Activated T-cell treated with anti-CD3 and anti-CD28 coated beads for 1 hour (primary cell): ENCODE data around the gene SAMD4B.
"Not testable (repeated sequence)": the region's sequence is repeated elsewhere in the genome, so short reads cannot be mapped to it uniquely, and the experiment has no call there.

Experiments
- DNase-seq: peaks from one replicate; pipeline ENCODE4 v3.0.0-alpha.2; 2020; ENCODE audit warnings: low read depth

Gene SAMD4B

DNA sequence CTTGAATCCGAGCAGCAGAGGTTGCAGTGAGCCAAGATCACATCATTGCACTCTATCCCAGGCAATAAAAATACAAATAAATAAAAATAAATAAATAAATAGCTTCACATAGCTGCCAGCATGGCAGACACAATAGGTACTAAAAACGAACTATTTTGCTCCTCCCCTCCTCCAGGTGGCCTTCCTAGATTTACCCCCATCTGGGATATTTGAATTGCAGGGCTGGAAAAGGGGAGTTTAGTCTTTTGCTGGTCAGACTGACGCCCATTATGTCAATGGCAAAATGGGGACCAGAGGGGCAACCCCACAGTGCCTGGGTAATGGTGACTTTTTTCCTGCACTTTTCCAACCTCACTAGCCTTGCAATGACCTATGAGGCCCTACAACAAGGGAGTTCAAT is 5.7 kb upstream of the SAMD4B start:
- no peak for DNase-seq

DNA sequence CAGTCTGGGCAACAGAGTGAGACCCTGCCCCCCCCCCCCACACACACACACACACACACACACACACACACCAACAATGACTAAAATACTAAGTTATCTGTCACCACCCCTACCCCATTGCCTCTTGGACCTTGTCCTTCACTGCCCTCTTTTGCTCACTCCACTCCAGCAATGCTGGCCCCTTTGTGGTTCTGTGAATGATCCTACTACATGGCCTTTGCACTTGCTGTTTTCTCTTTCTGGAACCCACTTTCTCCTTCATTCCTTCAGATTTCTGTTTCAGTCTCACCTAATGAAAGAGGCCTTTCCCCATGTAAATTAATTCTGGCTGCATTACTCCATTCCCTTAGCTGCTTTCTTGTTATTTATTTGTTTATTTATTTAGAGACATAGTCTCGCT is 2.5 kb upstream of the SAMD4B start:
- DNase-seq = no peak

DNA sequence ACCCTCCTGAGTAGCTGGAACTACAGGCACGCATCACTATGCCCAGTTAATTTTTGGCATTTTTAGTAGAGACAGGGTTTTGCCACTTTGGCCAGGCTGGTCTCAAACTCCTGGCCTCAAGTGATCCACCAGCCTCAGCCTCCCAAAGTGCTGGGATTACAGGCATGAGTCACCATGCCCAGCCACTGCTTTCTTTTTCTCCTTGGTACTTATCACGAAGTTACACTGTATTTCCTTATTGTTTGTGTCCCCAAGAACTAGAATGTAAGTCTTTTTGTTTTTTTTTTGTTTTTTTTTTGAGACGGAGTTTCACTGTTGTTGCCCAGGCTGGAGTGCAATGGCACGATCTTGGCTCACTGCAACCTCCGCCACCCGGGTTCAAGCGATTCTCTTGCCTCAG is 2.1 kb upstream of the SAMD4B start:
- DNase-seq = not testable (repeated sequence)

DNA sequence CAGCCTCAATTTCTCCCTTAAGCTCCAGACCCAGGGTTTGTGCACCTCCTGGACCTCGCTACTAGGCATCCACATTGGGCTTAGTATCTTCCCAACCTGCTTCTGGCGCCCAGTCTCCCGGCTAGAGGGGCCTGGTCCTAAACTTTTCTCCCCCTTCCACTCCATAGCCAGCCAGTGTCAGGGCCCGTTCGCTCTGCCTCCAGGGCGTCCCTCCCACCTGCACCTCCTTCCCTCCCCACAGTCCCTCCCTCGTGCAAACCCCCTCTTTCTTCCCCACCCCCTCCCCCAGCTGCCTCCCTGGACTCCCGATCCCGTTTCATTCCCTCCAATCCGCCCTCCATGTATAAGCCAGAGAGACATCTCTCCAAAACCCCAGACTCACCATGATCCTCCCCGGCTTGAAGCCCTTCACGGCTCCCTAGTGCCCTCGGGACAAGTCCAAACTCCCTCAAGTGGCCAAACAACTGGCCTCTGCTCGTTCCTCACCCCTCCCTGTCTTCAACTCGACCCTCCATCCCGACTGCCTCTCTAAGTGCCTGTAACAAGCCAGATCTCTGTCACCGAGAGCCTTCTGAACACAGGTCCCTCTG is 997 bp upstream of the SAMD4B start:
- DNase-seq = peak; percentile 7

DNA sequence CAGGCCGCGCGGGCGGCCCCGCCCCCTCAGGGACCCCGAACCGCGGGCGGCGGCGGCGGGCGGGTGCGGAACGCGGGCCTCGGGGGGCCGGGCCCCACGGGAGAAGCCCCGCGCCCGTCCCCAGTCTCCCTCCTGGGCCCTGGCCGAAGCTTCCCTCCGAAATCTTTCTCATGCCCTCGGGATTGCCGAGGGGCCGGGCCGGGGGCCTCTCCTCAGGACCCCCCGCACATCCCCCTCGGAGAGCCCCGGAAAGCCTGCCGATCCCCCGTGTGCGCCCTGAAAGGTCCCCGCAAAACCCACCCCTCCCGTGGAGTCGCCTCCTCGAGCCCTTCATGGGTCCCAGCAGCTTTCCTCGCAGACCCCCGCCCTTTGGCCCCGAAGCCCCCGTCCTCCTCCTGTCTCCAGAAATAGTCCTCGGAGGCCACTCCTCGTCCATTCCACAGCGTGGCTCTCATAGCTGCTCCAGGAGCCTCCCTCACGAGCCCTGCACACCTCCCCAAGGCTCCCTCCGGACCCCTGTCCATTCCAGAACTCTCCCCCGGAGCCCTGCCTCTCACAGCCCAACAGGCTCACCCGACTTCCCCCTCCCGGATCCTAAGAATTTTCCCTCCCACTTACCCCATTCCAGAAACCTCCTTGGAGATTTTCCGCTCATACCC is 555 bp downstream of the SAMD4B start:
- DNase-seq = no peak

DNA sequence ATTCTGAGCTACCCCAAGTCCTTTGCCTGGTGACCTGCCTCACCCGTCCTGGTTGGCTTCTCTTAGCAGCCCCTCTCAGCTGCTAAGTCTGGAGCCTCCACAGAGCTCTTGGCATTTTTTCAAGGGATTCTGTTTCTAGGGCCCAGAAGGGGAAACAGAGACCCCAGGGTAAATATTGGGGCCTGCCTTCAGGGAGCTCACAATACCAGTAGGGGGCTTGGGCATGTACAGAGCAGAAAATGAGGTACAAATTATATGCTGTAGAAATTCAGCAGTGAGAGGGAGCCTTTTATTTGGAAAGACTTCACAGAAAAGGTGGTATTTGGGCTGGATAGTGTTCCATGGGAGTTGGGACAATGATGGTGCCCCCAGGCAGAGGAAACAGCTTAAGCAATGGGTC is 3.7 kb downstream of the SAMD4B start:
- no peak for DNase-seq

DNA sequence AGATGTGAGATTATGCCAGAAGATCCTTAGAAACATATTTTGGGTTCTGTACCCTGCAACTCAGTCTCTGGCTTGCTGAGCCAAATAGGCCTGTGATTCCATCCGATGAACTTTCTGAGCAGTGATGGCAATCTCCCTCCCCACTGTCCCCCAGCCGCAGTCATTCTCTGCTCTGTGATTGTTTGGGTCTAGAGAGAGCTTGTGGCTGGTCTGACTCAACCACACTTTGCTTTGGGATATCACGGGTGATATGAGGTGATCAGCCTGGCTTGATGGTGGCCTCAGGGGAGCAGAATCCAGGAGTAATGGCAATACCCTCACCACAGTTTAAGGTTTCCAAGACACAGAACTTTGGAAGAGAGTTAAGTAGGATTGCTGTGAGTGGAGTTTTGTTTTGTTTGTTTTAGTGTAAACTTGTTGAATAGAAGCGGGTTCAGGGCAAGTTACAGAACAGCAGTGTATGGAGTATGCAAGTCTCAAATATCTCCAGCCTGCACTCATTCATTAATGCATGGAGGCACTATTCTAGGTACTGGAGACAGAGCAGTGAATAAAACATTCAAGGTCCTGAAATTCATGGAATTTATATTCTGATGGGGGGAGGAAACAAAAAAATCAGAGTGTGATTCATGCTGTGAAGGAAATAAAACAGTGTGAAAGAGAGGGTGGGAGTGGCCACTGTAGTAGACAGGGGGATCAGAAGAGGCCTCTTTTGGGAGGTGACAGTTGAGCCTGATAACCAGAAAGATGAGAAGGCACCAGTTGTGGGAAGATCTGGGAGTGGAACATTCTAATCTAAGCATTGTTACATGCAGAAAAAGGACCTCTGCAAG is 5.3 kb downstream of the SAMD4B start:
- no peak for DNase-seq

DNA sequence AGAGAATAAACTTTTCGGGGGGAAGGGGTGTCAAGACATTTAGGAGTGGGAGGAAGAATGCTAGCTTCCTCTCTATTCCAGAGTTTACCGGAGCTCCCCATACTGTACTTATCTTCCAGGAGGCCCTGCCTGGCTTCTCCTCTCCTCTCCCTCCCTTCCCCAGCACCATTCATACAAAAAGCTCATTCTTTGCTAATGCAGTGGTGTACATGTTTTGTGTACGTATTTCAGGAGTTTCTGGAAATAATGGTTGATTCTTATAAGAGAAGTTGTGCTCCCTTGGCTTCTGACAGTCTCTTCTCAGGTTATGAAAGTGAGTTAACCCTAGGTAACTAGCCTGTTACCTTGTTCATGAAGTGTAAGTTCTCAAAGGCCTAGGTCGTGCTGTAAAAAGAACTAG is 7.1 kb downstream of the SAMD4B start:
- no peak for DNase-seq

DNA sequence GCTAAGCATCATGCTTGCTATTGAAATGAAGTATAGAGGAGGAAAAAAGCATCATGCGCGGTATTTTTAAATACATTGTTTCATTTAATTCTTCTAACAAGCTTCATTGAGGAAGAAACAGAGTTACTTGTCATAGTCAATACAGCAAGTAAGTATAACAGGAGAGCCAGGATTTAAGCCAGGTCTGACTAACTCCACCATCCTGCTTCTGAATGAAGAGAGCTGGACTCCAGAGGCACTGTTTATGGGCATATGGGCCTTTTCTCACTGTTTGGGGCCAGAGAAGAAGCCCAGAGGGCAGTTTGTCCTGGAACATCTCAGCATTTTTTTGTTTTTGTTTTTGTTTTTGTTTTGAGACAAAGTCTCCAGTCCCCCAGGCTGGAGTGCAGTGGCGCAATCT is 7.9 kb downstream of the SAMD4B start:
- DNase-seq = no peak

DNA sequence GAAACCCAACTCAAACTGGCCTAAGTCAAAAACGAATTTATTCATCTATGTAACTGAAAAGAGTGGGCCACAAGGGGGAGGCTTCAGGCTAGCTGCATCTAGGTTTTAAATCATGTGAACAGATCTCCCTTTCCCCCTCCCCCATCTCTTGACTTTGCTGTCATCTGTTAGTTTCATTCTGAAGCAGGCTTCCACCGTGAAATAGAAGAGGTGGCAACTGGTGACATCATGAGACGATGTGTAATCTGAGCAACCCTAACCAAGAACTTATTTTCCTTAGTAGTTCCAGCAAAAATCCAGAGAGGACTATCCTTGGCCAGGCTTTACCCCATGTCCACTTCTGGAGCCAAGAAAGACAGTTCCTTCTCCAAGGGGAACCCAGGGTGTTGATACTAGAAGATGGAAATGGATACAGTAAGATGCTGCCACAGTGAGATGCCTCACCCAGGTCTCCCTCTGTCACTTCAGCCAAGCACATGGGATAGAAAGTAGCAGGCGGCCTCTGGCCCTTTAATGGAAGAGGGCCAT is 9.4 kb downstream of the SAMD4B start:
- DNase-seq = no peak

DNA sequence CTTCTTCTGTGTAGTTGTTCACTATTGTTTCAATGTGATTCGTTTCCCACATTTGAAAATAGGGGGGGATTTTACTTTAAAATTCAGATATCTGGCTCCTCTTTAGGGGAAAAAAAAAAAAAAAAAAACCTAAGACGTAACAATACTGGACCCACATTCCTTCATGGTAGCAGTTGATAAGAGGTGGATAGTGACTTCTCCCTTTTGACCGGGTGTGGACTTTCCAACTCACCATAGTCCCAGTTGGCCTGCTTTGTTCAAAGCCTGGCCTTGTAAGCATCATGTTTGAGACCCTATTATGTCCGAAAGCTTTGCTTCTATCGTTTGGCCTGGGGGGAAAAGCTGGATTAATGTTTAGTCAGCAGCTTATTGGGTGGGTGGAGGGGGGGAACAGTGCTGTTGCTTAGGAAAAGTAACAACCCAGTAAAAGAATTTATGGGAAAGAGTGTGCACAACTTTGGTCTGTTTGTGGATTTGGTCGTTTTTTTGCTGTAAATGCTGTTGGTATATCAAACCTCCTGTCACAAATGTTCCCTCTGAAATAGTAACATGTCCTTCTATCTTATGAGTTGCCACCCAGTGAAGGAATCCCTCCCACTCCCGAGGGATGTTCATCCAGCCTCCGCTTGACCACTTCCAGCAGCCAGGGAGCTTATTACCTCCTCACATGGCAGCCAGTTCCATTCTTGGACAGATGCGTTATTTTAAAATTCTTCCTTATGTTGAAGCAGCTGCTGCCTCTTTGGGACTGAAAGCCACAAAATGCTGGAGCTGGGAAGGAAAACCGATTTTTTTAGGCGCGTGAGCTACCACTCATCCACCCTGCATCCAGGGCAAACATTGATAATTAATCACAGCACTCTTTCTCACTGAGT is 10.4 kb downstream of the SAMD4B start:
- DNase-seq = no peak

DNA sequence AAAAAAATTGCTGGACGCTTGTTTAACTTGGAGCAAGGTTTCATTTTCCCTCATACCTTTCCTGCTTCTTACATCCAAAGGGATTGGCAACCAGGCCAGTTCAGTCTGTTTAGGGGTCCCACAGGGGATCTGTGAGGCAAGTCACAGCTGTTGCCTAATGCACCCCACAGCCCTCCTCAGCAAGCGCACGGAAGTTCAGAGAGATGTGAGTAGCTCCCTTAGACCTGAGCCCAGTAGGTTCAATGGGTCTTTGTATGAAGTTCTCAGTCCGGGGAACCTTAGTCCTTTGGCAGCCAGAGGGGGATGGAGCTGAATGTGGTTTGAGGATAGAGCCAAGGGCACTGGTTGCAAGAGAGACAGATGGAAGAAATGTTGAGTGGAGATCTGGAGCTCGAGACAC is 13.0 kb downstream of the SAMD4B start:
- DNase-seq = no peak

DNA sequence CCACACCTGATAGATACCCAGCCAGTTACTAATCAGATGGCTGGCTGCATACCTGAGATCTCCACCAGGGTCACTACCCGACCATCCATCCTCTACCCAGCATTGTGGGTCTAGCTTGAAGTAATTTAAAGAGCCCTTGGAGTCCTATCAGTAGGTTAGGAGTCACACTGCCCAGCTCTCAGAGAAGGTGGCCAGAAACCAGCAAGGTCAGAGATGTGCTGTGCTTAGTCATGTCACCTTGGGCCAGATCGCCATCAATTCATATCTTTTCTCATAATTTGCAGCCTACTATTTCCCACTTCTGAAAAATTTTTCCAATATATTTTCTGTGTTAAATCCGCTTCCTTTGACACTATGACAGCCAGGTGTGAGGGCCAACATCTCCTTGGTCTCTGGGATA is 13.9 kb downstream of the SAMD4B start:
- DNase-seq = no peak

DNA sequence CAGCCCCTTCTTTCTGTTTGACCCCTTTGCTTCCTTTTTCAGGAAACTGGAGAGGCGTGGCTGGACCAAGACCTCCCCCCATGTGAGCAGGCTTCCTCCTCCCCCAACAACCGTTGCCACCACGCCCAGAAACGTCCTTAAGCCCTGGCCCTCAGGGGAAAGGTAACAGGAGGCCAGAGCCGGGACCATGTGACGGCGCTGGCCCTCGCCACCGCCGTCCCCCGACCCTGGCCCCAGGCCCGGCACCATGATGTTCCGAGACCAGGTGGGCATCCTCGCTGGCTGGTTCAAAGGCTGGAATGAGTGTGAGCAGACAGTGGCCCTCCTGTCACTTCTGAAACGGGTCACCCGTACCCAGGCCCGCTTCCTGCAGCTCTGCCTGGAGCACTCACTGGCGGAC is 14.4 kb downstream of the SAMD4B start:
- no peak for DNase-seq

DNA sequence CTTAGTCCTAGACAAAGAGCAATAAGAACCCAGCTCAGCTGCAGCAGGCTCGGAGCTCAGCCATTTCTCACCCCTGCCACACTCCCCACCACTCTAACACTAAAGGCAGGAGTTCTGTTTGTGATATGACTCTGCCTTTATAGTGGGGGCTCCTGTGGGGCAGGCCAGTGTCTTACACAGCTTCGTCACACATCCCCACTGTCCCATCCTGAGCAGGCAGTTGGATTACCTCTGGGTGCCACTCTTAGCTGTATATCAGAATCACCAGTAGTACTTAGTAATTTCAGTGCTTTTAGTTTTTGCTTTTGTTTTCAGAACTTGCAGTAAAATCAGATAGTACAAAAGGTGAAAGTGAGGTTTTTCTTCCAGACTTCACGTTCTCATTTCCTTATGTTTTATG is 16.8 kb downstream of the SAMD4B start:
- no peak for DNase-seq

DNA sequence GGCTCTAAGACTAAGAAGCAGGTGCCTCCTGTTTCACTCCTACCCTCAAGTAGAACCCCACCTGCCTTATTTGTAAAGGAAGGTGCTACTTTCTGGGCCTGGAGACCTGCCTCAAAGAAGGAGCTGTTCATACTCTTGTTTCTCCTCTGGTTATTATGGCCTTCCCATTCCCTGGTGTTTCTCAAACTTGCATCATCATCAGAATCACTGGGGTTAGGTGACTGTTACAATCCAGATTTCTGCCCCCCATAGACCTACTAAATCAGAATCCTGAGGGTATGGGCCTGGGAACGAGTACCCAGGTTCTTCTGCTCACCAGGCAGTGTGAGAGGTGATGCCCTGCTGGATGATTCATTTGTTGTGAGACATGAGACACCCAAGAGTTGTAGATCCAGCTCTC is 18.4 kb downstream of the SAMD4B start:
- no peak for DNase-seq

DNA sequence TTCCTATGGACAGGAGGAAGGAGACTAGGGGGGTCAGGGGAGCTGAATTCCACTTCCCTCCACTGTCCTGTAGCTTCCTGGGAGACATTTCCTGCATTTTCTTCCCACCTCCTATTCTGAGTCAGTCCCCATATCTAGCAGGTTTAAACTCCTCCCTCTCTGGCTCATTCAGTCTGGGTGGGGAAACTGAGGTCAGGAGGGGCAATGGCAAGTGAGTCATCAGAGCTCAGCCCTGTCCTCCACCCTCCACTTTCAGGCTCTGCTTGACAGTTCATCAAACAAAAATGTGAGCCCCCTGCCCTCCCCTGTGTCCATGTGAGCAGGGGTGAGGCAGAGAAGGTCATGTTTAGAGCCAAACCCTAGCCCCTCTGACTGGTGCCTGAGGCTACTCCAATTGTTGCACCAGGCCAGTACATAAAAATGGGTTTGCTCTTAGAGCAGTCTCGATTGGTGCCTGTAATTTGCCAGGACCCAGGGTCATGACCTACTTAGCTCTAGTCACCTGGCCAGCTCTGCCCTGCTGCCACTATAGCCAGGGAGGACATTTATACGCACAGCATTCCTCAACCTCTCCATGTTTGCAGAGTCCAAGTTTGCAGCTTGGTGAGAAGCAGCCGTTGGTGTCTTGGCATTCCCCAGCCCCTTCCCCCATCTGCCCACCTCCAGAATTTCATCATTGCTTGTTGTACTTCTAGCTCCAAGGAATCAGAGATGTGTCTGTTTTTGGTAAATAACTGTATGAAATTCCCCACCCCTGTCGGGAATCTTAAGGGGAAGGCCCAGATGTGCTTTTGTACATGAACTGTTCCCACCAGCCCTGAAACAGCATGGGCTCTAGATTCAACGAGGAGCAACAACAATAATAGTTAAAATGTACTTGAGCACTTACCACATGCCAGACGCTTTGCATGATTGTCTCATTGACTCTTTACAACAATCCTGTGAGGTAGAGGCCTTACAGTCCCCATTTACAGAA is 20.7 kb downstream of the SAMD4B start:
- no peak for DNase-seq

DNA sequence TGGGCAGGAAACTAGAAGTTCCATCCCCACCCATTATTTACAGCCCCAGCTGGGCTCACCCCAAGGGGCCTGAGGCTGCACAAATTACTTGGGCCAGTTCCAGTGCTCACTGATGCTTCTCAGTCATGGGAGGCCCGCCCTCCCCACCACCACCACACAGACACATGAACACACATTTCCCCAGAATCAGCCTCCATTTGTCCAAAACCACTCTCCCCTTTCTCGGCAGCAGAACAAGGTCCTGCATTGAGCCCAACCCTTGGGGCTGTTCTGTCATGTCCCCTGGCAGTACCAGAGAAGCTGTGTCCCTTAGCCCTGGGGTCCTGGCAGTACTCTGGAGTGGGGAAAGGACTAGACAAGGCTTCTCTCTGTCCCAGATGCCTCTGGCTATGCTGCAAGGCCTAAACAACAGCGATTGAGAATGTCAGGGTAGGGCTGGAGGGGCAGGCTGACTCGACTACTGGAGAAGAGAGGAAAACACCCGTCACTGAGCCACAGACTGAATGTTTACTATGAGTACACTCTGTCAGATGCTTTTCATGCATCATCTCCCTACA is 21.8 kb downstream of the SAMD4B start:
- no peak for DNase-seq

DNA sequence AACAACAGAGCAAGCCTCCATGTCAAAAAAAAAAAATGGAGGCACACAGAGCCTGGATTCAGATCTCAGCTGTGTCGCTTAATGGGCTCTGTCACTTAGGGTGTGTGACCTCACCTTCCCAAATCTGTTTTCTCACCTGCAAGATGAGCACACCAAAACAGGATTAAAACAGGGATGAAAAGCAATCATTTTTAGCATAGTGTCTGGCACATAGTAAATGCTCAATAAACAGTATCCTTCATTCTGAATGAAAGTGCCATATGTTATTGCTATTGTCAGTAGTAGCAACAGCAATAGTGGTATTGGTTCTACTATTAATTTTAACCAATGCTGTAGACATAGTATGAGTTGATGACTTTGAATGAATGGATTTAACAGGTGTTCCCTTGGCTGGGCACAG is 23.3 kb downstream of the SAMD4B start:
- no peak for DNase-seq

DNA sequence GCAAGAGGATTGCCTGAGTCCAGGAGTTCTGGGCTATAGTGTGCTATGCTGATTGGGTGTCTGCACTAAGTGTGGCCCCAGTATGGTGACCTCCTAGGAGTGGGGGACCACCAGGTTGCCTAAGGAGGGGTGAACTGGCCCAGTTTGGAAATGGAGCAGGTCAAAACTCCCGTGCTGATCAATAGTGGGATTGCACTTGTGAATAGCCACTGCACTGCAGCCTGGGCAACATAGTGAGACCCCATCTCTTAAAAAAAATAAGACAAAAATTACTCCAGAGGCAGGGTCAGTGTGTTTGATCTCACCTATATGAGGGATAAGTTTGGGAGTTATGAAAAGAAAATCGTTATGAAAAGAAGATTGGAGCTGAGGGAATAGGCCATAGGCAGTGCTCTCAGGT is 27.0 kb downstream of the SAMD4B start:
- DNase-seq = no peak

DNA sequence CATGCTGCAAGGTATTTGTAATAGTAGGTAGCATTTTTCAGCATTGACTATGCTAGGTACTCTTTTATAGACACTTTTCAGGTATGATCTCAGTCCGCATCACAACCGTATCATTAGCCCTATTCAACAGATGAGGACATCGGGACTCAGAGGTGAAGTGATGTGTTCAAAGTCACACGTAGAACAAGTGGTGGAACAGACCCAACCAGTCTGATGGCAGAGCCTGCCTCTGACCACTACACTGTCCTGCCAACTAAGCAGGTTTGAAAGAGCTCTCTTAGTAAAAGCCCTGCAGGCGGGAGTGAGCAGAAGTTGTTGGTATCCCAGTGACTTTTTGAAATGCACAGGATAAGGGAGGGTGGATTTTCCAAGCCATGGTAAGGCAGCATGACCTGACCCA is 28.5 kb downstream of the SAMD4B start:
- no peak for DNase-seq
